Adrenal gland (tissue), 12 donors: Measurements from ENCODE around the gene CCDC17. TPM values are rescaled to one million over a fixed set of nuclear protein-coding genes. Genes with fewer than 3 reads are reported as not detected.

Experiments
- DNase-seq, 7 donors: peaks; one replicate each; pipeline ENCODE4 v3.0.0-alpha.2; 2019 to 2020
- H3K27ac ChIP-seq, 5 donors: fragments of 200-600 bp; sonication (generic) in 4 of 5; 1 replicate in 3 of 5; 2 replicates in 2 of 5; pipeline versions ENCODE4 v1.5.1 to v1.8.0; 2016 to 2020; ENCODE audit warnings: mild to moderate bottlenecking in 1 of 5
- H3K27me3 ChIP-seq: fragments of 200-600 bp; 2 replicates; pipeline ENCODE4 v1.8.0; 2021
- H3K36me3 ChIP-seq, 2 donors: fragments of 200-600 bp; replicated peaks in 1 of 2; 1 replicate in 1 of 2; 2 replicates in 1 of 2; pipeline versions ENCODE4 v1.5.1 to v1.8.0; 2018 to 2022
- H3K4me1 ChIP-seq, 2 donors: fragments of 200-600 bp; replicated peaks in 1 of 2; 1 replicate in 1 of 2; 2 replicates in 1 of 2; pipeline versions ENCODE4 v1.5.1 to v1.8.0; 2018 to 2021
- H3K4me3 ChIP-seq, 4 donors: fragments of 200-600 bp; sonication (generic) in 3 of 4; one replicate each; pipeline ENCODE4 v1.5.1; 2016 to 2018
- H3K9me3 ChIP-seq, 3 donors: fragments of 200-600 bp; sonication (generic) in 1 of 3; replicated peaks in 1 of 3; 1 replicate in 2 of 3; 2 replicates in 1 of 3; pipeline versions ENCODE4 v1.5.1 to v1.8.0; 2016 to 2021
- CTCF ChIP-seq, 6 experiments: fragments of 450-650 bp in 4 of 6; fragments of 200-600 bp in 2 of 6; sonication (generic) in 1 of 6; IDR thresholded peaks; 1 replicate in 5 of 6; 2 replicates in 1 of 6; pipeline versions ENCODE4 v1.5.1 to v1.8.0; 2016 to 2021; ENCODE audit warnings: antibody characterized with exemption in 6 of 6, mild to moderate bottlenecking in 2 of 6, moderate library complexity in 1 of 6
- POLR2A ChIP-seq, 2 donors: fragments of 450-650 bp; IDR thresholded peaks; one replicate each; pipeline ENCODE4 v1.6.1; 2017; ENCODE audit warnings: antibody characterized with exemption in 2 of 2, mild to moderate bottlenecking in 2 of 2, moderate library complexity in 1 of 2
- WGBS, 4 donors: extraction: QIAGEN DNeasy Blood & Tissue Kit in 2 of 4; methylation state at CpG; one replicate each; pipeline versions ENCODE4 v1.1.5 to v1.1.7; 2013 to 2017; 5-methylcytosine and 5-hydroxymethylcytosine counted together
- intact Hi-C, 2 donors: fragments of 100-400 bp; cut with DNase I; formaldehyde crosslinking; loops; one replicate each; pipeline versions ENCODE4 v1.14.1 to v1.15.0; 2022 to 2023
- polyA plus RNA-seq, 3 donors: library from polyadenylated mRNA; stranded (reverse); fragments of 200-250 nt in 2 of 3; fragments of 350-450 nt in 1 of 3; fragmentation: Illumina TruSeq in 1 of 3; extraction: RNeasy Lipid Tissue Mini Kit (QIAGEN cat#74804) in 1 of 3; gene quantifications; one replicate each; pipeline ENCODE4 v1.2.3, GENCODE V29; 2013 to 2014
- total RNA-seq, 9 donors: library from RNA; depleted of rRNA in 4 of 9; stranded (reverse); fragments of >200 nt in 4 of 9; fragments of 120-200 nt in 1 of 9; fragmentation: NEBNext Ultra II Directional in 1 of 9; extraction: Animal tissue kit (Norgen Biotek cat#: 25700) in 1 of 9; gene quantifications; one replicate each; pipeline versions ENCODE4 v1.1.0 to v1.2.4, GENCODE V29; 2013 to 2023
- donor health status: healthy with polysubstance abuse.
- donor health status: Bipolar disorder and iron deficiency.
- donor health status: DM: yes; HTN: yes; CAD: no.
- donor health status: DM: no; HTN: no; CAD: no.
- donor health status: DM: no; HTN: no; CAD: no.
- donor health status: DM: yes; HTN: yes; CAD: no.

Gene CCDC17
- total and polyA plus RNA-seq, 12 donors, result 0.24 to 4.2 (median 1.8) TPM; not detected in 1

DNA sequence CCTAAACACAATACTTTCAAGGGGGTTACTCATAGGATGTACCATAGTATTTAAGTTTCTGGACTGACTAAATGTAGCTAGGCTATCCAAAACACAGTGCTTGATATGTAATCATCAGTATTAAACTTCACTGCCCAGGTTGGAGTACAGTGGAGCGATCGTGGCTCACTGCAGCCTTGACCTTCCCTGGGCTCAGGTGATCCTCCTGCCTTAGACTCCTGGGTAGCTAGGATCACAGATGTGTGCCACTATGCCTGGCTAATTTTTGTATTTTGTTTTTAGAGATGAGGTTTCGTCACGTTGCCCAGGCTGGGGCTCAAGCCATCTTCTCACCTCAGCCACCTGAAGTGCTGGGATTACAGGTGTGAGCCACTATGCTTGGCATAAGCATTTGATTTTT lies 29.4 kb downstream of the CCDC17 start:
- H3K27me3 ChIP-seq, result no peaks in the 10 kb centered on the region
- intact Hi-C loops, result no loop called here
- no peak for DNase-seq
- H3K27ac ChIP-seq, result no peak overlapping the region
- H3K9me3 ChIP-seq, result no peaks in the 10 kb centered on the region
- H3K4me1 ChIP-seq, result peaks cover 3 to 13% of the 10 kb centered on the region in 2 donors
- WGBS, 4 donors, result 79 to 87% (median 83%) methylated on average over 4 of the region's 4 CpGs
- H3K4me3 ChIP-seq, result no peak overlapping the region
- peaks cover 0 to 24% of the 10 kb centered on the region in 2 donors for H3K36me3 ChIP-seq
- no peak for TF ChIP-seq CTCF (IDR thresholded peaks at IDR 0.05)

GRCh38 chr1:45589861-45590260 lies 34.0 kb downstream of the CCDC17 start:
- TF ChIP-seq CTCF (IDR thresholded peaks at IDR 0.05) (no peak), POLR2A (IDR thresholded peaks at IDR 0.05) (no peak)
- intact Hi-C loops, result loop anchor here in 1 of 2 donors (10.0 kb wide), 1 partner anchor 95 kb away; the partner anchor contains the start of genes GPBP1L1 and TMEM69

DNA sequence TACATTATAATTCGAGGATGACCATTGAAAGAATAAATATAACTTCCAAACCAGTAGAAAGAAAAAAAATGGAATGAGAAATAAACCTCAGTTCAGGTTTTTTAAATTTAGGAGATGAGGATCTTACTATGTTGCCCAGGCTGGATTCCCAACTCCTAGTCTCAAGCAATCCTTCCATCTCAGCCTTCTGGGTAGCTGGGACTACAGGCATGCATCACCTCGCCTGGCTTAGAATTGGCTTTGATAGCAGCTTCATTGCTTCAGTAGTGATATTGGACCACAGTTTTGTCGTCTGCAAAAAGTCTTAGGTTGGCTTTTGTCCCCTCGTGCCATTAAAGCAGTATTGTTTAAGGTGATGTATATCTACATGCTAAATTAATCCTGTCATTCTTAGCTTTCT lies 37.1 kb downstream of the CCDC17 start:
- Histone ChIP-seq H3K27me3 (no peaks in the 10 kb centered on the region), H3K4me3 (peak overlapping the region in 1 of 4 donors; percentile 21), H3K36me3 (peaks cover 0 to 4% of the 10 kb centered on the region in 2 donors), H3K9me3 (no peaks in the 10 kb centered on the region), H3K4me1 (peaks cover 15 to 36% of the 10 kb centered on the region in 2 donors), H3K27ac (no peak overlapping the region)
- no peak for DNase-seq
- 77 to 82% (median 78%) methylated on average over 4 of the region's 4 CpGs for WGBS, 4 donors
- no peak for TF ChIP-seq CTCF (IDR thresholded peaks at IDR 0.05)
- TF ChIP-seq POLR2A (IDR thresholded peaks at IDR 0.05), result no peak
- intact Hi-C loops, result loop anchor here in 1 of 2 donors (10.0 kb wide), 1 partner anchor 98 kb away; the partner anchor contains the start of genes GPBP1L1 and TMEM69

More at GRCh38 chr1:45589861-45590260, 34.0 kb downstream of the CCDC17 start:
- Histone ChIP-seq H3K4me3 (peak overlapping the region in 2 of 4 donors; percentile 1 to 17), H3K27me3 (no peaks in the 10 kb centered on the region), H3K27ac (peak overlapping the region in 2 of 5 donors; percentile 21 to 56), H3K4me1 (peaks cover 15 to 35% of the 10 kb centered on the region in 2 donors), H3K36me3 (peaks cover 0 to 24% of the 10 kb centered on the region in 2 donors), H3K9me3 (no peaks in the 10 kb centered on the region)
- DNase-seq, result no peak
- 28 to 33% (median 32%) methylated on average over 1 of the region's 1 CpG for WGBS, 4 donors

GRCh38 chr1:45585496-45586075 lies 38.3 kb downstream of the CCDC17 start:
- TF ChIP-seq CTCF (IDR thresholded peaks at IDR 0.05) (no peak), POLR2A (IDR thresholded peaks at IDR 0.05) (no peak)
- peak overlapping the region in 2 of 5 donors; percentile 13 to 90 for H3K27ac ChIP-seq
- H3K27me3 ChIP-seq, result no peaks in the 10 kb centered on the region
- no peak for DNase-seq
- no peaks in the 10 kb centered on the region for H3K36me3 ChIP-seq
- WGBS, 4 donors, result 36 to 48% (median 43%) methylated on average over 4 to 7 of the region's 7 CpGs
- intact Hi-C loops, result loop anchor here in 1 of 2 donors (10.0 kb wide), 1 partner anchor 99 kb away; the partner anchor contains the start of genes GPBP1L1 and TMEM69
- H3K9me3 ChIP-seq, result no peaks in the 10 kb centered on the region
- H3K4me1 ChIP-seq, result peaks cover 15 to 30% of the 10 kb centered on the region in 2 donors
- peak overlapping the region in 1 of 4 donors; percentile 89 for H3K4me3 ChIP-seq
